Panc1 (cell line): Measurements from ENCODE around the gene CMPK1. TPM values are rescaled to one million over a fixed set of nuclear protein-coding genes. Genes with fewer than 3 reads are reported as not detected.

Source experiments
- ATAC-seq: fragments of 200-7000 bp; cut with Tn5 transposase; 2 replicates; pipeline ENCODE4 v1.9.1; 2020; ENCODE audit warnings: mild to moderate bottlenecking, moderate library complexity
- BruUV-seq: library from RNA; stranded (reverse); fragments of 400-500 nt; replicated peaks from 2 replicates; lab custom pipeline; 2021; lab: Mats Ljungman, UMichigan
- CTCF ChIA-PET: fragments of 300-600 bp; sonication (Branson Sonifier 250); formaldehyde crosslinking; loops from one replicate; lab custom pipeline; 2022; ENCODE audit warnings: antibody characterized with exemption; lab: Charles Lee
- POLR2A ChIA-PET: fragments of 300-600 bp; sonication (Branson Sonifier 250); formaldehyde crosslinking; loops from one replicate; lab custom pipeline; 2022; ENCODE audit warnings: antibody characterized with exemption; lab: Charles Lee
- DNase-seq: peaks from one replicate; pipeline ENCODE4 v3.0.0-alpha.2; 2010; ENCODE audit warnings: low read depth, low spot score
- H3K27ac ChIP-seq: 2 replicates; pipeline ENCODE4 v1.5.1; 2011; ENCODE audit warnings: mild to moderate bottlenecking, low read length, inconsistent platforms
- H3K27me3 ChIP-seq: fragments of 200-500 bp; sonication (Bioruptor generic); 2 replicates; pipeline ENCODE4 v1.6.0; 2014; ENCODE audit warnings: low read length, inconsistent platforms; ENCODE audit not compliant: control insufficient read depth, insufficient read depth
- H3K36me3 ChIP-seq: fragments of 200-500 bp; sonication (Bioruptor generic); 2 replicates; pipeline ENCODE4 v1.5.1; 2014; ENCODE audit warnings: inconsistent platforms, mild to moderate bottlenecking, low read length, moderate library complexity; ENCODE audit not compliant: control insufficient read depth, insufficient read depth
- H3K4me1 ChIP-seq: 2 replicates; pipeline ENCODE4 v1.5.1; 2011; ENCODE audit warnings: inconsistent platforms, mild to moderate bottlenecking, low read length, moderate library complexity; ENCODE audit not compliant: control insufficient read depth, insufficient read depth
- H3K4me3 ChIP-seq, 2 experiments: 2 replicates each; pipeline ENCODE4 v1.5.1; 2011 to 2012; ENCODE audit warnings: low read depth in 2 of 2, low read length in 2 of 2, mild to moderate bottlenecking in 2 of 2, inconsistent platforms in 1 of 2, moderate library complexity in 1 of 2
- H3K9me3 ChIP-seq: fragments of 200-500 bp; sonication (Bioruptor generic); 2 replicates; pipeline ENCODE4 v1.5.1; 2014; ENCODE audit warnings: low read depth, mild to moderate bottlenecking, inconsistent platforms, low read length, moderate library complexity; ENCODE audit not compliant: control insufficient read depth, insufficient read depth
- POLR2AphosphoS5 ChIP-seq: IDR thresholded peaks from 2 replicates; pipeline ENCODE4 v1.6.1; 2012; ENCODE audit warnings: mild to moderate bottlenecking, low read depth, low read length, moderate library complexity
- SIN3A ChIP-seq: IDR thresholded peaks from 2 replicates; pipeline ENCODE4 v1.6.1; 2012; ENCODE audit warnings: low read depth, mild to moderate bottlenecking, low read length, moderate library complexity, borderline replicate concordance; ENCODE audit not compliant: insufficient read depth
- TCF7L2 ChIP-seq: IDR thresholded peaks from 2 replicates; pipeline ENCODE4 v1.6.1; 2011; ENCODE audit warnings: mild to moderate bottlenecking, low read depth, low read length, inconsistent platforms
- in situ Hi-C: cut with HindIII; loops from 2 replicates; pipeline ENCODE4 v1.10.0; 2016; ENCODE audit warnings: low sequenced_read_pairs, low pct_unique_long_range_greater_than_20kb
- intact Hi-C: fragments of 100-400 bp; cut with micrococcal nuclease; formaldehyde crosslinking; loops from one replicate; pipeline ENCODE4 v1.10.0; 2022; ENCODE audit not compliant: unreplicated experiment
- total RNA-seq: library from RNA; stranded (reverse); gene quantifications from one replicate; pipeline ENCODE4 v1.2.1, GENCODE V29; 2021; ENCODE audit not compliant: unreplicated experiment
- TF ChIP-seq, protein P1 (sequence below), 2 experiments: IDR thresholded peaks; 2 replicates each; pipeline ENCODE4 v1.6.1; 2011 to 2012; ENCODE audit warnings: low read depth in 2 of 2, control low read depth in 1 of 2, low read length in 1 of 2, mild to moderate bottlenecking in 1 of 2, moderate library complexity in 1 of 2; ENCODE audit not compliant: insufficient read depth in 1 of 2
- TF ChIP-seq, protein P2 (sequence below): fragments of 450-650 bp; IDR thresholded peaks from 2 replicates; pipeline ENCODE4 v1.5.1; 2017; ENCODE audit warnings: mild to moderate bottlenecking

Gene CMPK1
- total RNA-seq, 1 experiment from 2014 or later: 85.1 TPM

DNA sequence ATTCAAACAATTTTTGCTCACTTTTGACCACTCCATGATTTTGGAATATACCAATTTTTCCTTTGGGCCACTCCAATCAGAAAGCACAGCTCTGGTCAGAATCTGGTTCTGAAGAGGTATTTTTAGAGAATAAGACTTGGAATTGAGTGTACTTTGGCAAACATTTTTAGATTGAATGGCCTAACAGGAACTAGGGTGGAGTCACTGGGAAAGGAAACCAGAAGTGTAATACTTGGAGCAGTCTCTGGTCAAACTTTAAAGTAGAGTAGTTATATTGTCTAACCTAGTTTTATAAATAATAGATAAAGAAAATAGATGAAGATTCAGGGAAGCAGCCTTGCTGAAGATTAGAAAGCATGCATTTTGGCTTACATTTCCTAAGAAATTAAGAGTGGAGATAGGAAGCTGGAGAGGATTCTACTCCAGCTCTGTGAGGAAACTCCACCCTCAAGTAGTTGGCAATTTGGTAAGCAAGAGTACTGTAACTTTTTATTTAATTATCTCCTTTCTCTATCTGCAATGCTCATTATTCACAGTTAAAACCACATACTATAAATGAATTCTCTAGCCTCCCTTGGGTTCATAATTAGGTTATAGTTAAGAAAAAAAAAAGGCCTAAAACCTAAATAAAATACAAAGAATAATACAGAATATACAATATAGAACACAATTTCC lies 35.4 kb upstream of the CMPK1 start:
- TF ChIP-seq SIN3A (no peak), TCF7L2 (no peak)
- TF ChIP-seq, protein P1, sequence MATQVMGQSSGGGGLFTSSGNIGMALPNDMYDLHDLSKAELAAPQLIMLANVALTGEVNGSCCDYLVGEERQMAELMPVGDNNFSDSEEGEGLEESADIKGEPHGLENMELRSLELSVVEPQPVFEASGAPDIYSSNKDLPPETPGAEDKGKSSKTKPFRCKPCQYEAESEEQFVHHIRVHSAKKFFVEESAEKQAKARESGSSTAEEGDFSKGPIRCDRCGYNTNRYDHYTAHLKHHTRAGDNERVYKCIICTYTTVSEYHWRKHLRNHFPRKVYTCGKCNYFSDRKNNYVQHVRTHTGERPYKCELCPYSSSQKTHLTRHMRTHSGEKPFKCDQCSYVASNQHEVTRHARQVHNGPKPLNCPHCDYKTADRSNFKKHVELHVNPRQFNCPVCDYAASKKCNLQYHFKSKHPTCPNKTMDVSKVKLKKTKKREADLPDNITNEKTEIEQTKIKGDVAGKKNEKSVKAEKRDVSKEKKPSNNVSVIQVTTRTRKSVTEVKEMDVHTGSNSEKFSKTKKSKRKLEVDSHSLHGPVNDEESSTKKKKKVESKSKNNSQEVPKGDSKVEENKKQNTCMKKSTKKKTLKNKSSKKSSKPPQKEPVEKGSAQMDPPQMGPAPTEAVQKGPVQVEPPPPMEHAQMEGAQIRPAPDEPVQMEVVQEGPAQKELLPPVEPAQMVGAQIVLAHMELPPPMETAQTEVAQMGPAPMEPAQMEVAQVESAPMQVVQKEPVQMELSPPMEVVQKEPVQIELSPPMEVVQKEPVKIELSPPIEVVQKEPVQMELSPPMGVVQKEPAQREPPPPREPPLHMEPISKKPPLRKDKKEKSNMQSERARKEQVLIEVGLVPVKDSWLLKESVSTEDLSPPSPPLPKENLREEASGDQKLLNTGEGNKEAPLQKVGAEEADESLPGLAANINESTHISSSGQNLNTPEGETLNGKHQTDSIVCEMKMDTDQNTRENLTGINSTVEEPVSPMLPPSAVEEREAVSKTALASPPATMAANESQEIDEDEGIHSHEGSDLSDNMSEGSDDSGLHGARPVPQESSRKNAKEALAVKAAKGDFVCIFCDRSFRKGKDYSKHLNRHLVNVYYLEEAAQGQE (IDR thresholded peaks at IDR 0.05; ENCODE audit: insufficient read depth in 1 of 2, low read depth in 2 of 2, low read length in 1 of 2): no peak
- ChIA-PET CTCF (interaction anchor here (0.7 kb wide), 1 partner anchor 108 kb away, joined by 5 read pairs; no protein-coding TSS in a partner anchor), POLR2A (no interaction called here)
- Histone ChIP-seq H3K4me3 (no peak overlapping the region), H3K36me3 (peaks cover 44% of the 10 kb centered on the region), H3K27me3 (no peaks in the 10 kb centered on the region), H3K27ac (no peak overlapping the region), H3K9me3 (no peaks in the 10 kb centered on the region), H3K4me1 (no peaks in the 10 kb centered on the region)
- BruUV-seq: no TSS peak
- intact Hi-C loops: no loop called here
- in situ Hi-C loops: no loop called here
- no peak for DNase-seq
- ATAC-seq: no peak

DNA sequence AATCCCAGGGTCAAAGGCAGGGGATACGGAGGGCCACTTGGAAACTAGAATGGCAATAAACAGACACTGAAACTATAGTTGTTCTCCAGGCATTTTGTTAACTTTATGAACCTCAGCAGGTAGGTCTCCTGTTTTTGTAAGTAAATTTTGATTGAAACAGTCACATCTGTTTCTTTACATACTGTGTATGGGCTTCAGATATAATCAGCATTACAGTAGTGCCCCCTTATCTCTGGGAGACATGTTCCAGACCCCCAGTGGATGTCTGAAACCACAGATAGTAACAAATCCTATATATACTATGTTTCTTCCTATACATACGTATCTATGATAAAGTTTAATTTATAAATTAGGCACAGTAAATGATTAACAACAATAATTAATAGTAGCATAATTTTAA lies 31.1 kb upstream of the CMPK1 start:
- no peak for ATAC-seq
- TF ChIP-seq TCF7L2 (no peak), POLR2AphosphoS5 (no peak), SIN3A (no peak)
- TF ChIP-seq, protein P2, sequence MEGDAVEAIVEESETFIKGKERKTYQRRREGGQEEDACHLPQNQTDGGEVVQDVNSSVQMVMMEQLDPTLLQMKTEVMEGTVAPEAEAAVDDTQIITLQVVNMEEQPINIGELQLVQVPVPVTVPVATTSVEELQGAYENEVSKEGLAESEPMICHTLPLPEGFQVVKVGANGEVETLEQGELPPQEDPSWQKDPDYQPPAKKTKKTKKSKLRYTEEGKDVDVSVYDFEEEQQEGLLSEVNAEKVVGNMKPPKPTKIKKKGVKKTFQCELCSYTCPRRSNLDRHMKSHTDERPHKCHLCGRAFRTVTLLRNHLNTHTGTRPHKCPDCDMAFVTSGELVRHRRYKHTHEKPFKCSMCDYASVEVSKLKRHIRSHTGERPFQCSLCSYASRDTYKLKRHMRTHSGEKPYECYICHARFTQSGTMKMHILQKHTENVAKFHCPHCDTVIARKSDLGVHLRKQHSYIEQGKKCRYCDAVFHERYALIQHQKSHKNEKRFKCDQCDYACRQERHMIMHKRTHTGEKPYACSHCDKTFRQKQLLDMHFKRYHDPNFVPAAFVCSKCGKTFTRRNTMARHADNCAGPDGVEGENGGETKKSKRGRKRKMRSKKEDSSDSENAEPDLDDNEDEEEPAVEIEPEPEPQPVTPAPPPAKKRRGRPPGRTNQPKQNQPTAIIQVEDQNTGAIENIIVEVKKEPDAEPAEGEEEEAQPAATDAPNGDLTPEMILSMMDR: no peak
- TF ChIP-seq, protein P1 (IDR thresholded peaks at IDR 0.05; ENCODE audit: insufficient read depth in 1 of 2, low read depth in 2 of 2, low read length in 1 of 2): no peak
- DNase-seq: no peak
- H3K9me3 ChIP-seq: no peaks in the 10 kb centered on the region
- H3K4me1 ChIP-seq: no peaks in the 10 kb centered on the region
- peaks cover 38% of the 10 kb centered on the region for H3K36me3 ChIP-seq
- POLR2A ChIA-PET: no interaction called here
- in situ Hi-C loops: no loop called here
- intact Hi-C loops: no loop called here
- no peak overlapping the region for H3K27ac ChIP-seq
- no peaks in the 10 kb centered on the region for H3K27me3 ChIP-seq
- CTCF ChIA-PET: no interaction called here
- BruUV-seq: no TSS peak
- H3K4me3 ChIP-seq: no peak overlapping the region
